AG09309 (cell line): Measurements from ENCODE around the gene RAB40A.
"Not testable (repeated sequence)": the region's sequence is repeated elsewhere in the genome, so short reads cannot be mapped to it uniquely, and the experiment has no call there.

Source experiments
- DNase-seq: peaks from one replicate; pipeline ENCODE4 v3.0.0-alpha.2; 2010; ENCODE audit warnings: low read depth
- H3K4me3 ChIP-seq: 2 replicates; pipeline ENCODE4 v1.5.1; 2011; ENCODE audit warnings: mild to moderate bottlenecking, low read depth, low read length, moderate library complexity; ENCODE audit not compliant: control insufficient read depth
- TF ChIP-seq, protein P1 (sequence below): IDR thresholded peaks from 2 replicates; pipeline ENCODE4 v1.5.1; 2011; ENCODE audit warnings: mild to moderate bottlenecking, low read depth, low read length, inconsistent platforms; ENCODE audit not compliant: insufficient read depth, control insufficient read depth; ENCODE audit errors: missing control alignments

RAB40A gene

DNA sequence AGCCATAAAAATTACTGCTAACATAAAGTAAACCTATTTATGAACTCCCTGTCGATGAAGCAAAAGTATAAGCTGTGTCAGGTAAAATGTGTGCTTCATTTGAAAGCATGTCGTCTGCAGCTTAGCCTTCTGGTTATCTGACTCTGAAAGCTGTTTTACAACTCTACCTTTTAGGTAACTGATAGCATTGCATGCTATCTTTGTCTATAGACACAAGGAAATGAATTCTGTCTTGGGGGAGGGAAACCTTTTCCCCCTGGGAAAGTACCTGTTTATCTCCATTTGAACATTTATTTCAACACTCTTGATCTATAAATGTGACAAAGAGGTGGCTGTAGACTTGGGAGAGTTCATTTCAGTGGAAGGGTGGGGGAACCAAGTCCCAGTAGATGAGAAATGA is 51.4 kb downstream of the RAB40A start:
- TF ChIP-seq, protein P1, sequence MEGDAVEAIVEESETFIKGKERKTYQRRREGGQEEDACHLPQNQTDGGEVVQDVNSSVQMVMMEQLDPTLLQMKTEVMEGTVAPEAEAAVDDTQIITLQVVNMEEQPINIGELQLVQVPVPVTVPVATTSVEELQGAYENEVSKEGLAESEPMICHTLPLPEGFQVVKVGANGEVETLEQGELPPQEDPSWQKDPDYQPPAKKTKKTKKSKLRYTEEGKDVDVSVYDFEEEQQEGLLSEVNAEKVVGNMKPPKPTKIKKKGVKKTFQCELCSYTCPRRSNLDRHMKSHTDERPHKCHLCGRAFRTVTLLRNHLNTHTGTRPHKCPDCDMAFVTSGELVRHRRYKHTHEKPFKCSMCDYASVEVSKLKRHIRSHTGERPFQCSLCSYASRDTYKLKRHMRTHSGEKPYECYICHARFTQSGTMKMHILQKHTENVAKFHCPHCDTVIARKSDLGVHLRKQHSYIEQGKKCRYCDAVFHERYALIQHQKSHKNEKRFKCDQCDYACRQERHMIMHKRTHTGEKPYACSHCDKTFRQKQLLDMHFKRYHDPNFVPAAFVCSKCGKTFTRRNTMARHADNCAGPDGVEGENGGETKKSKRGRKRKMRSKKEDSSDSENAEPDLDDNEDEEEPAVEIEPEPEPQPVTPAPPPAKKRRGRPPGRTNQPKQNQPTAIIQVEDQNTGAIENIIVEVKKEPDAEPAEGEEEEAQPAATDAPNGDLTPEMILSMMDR: no peak
- no peak overlapping the region for H3K4me3 ChIP-seq
- DNase-seq: no peak

DNA sequence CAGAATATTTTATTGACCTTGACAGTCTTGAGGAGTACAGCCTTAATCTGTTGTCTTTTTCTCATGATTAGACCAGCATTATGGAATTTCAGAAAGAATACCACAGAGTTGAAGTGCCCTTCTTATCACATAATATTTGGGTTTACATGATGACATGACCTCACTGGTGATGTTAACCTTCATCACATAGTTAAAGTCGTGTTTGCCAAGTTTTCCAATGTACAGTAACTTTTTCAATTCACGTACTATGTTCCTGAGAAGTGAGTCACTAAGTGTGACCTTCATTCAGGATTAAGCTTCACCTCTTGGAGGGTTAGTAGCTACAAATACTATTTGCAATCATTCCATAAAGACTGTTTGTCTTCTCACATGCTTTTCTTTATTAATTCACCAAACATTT is 52.1 kb downstream of the RAB40A start:
- no peak overlapping the region for H3K4me3 ChIP-seq
- TF ChIP-seq, protein P1: no peak
- DNase-seq: no peak

DNA sequence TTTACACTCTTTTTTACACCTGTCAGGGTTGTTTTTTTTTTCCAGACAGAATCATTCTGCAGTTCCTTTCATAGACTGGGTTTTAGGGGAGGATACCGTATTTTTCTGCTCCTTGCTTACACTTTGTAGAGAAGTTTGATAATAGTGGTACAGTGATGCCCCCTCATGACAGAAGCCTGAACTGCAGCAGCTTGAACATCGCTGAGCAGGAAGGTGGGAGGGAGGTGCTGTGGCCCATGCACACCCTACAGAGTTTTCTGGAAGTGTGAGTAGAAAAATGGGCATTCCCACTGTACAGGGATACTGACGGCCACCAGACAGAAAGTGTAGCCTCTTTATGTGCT is 54.5 kb downstream of the RAB40A start:
- no peak overlapping the region for H3K4me3 ChIP-seq
- TF ChIP-seq, protein P1: peak; percentile 77
- no peak for DNase-seq

DNA sequence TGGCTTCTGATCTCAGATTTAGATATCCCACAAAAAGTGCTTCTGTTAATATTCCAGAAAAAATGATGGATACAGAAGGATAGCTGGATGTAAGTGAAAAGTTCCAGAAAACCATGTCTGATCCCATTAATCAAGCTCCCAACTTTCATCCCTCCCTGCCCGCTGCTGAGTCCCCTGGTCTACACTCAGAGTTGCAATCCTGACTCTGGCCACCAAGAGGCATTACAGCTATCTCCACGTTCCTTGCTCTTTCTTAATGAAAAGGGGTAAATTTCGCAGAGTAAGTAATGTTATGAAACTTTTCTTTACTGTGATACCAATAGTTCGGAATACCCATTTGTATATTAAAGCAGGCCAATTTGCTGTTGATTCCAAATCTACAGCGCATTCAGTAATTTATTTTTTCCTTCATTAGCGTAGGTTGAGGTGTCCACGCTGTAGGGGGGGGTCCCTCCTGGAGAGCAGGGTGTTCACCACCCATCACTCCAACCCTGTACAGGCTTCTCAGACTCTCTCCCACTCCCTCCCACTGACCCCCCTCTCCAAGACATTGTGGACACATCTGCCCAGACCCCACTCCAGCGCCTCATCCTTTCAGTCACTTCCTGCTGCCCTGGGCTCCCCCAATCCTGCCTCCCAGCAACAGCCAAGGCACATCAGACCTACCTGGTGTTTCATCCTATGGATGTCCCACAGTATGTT is 55.1 kb downstream of the RAB40A start:
- H3K4me3 ChIP-seq: peak overlapping the region; percentile 3; the same call in 1 of the 2 replicates
- no peak for DNase-seq
- TF ChIP-seq, protein P1: peak; percentile 46

DNA sequence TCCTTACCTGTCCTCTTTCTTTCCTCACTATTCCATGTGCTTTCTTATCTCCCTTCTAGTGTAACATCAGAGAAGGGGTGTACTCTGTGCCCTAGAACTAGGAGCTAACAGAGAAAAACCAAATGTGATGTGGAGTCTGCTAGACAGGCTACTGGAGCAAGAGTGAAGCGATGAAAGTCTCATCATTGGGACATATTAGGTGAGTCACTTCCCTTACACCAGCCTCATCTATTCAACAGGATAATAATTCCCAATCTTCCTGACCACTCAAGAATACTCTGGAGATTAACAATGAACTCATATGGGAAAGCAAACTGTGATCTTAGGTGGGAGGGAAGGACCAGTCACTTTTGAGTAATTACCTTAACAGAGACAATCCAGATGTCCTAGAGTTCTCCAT is 58.1 kb downstream of the RAB40A start:
- no peak for DNase-seq
- no peak overlapping the region for H3K4me3 ChIP-seq

DNA sequence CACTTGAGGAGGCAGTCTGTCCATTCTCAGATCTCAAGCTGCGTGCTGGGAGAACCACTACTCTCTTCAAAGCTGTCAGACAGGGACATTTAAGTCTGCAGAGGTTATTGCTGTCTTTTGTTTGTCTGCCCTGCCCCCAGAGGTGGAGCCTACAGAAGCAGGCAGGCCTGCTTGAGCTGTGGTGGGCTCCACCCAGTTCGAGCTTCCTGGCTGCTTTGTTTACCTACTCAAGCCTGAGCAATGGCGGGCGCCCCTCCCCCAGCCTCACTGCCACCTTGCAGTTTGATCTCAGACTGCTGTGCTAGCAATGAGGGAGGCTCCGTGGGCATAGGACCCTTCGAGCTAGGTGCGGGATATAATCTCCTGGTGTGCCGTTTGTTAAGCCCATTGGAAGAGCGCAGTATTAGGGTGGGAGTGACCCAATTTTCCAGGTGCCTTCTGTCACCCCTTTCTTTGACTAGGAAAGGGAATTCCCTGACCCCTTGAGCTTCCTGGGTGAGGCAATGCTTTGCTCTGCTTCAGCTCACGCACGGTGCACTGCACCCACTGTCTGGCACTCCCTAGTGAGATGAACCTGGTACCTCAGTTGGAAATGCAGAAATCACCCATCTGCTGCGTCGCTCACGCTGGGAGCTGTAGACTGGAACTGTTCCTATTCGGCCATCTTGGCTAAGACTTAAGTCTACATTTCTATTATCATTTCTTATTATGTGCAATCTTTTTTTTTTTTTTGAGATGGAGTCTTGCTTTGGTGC is 59.1 kb downstream of the RAB40A start:
- DNase-seq, H3K4me3 ChIP-seq: not testable (repeated sequence)

More for the DNA sequence above, 58.1 kb downstream of the RAB40A start:
- TF ChIP-seq, protein P1: no peak

DNA sequence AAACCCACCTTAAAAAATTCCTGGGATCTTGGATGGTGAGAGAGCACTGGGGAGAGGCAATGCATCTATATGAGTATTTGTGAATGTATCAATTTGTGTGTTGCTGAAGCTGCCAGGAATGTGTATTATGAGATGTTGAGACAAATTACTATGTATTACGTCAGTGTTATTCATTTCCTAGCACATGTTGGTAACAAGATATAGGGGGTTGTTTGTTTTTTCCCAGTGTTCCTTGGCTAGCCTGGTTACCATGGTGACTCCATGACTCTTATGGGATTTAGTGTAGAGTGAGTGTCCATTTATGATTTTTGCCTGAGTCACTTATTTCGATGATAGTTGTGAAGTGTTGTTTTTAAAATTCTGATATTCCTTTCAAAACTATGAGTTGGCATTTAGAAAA is 65.6 kb downstream of the RAB40A start:
- TF ChIP-seq, protein P1: no peak
- DNase-seq: peak; percentile 68

More for the DNA sequence above, 65.6 kb downstream of the RAB40A start:
- no peak overlapping the region for H3K4me3 ChIP-seq
